HepG2 (cell line): ENCODE data around the gene MARCO. TPM values are rescaled to one million over a fixed set of nuclear protein-coding genes. Genes with fewer than 3 reads are reported as not detected.

Experiments
- ATAC-seq: fragments of 200-7000 bp; cut with Tn5 transposase; 3 replicates; pipeline ENCODE4 v1.9.1; 2020; ENCODE audit warnings: mild to moderate bottlenecking, moderate library complexity
- BruUV-seq: library from RNA; stranded (reverse); fragments of 400-500 nt; replicated peaks from 2 replicates; lab custom pipeline; 2021; lab: Mats Ljungman, UMichigan
- CTCF ChIA-PET: fragments of 300-600 bp; formaldehyde crosslinking; extraction: SDS; loops from one replicate; lab custom pipeline; 2021; ENCODE audit warnings: low total read pairs, inconsistent platforms, low intra/inter-chr PET ratio; lab: Yijun Ruan, JAX
- POLR2A ChIA-PET: fragments of 350-600 bp; sonication (Branson Sonifier 250); formaldehyde crosslinking; loops from one replicate; lab custom pipeline; 2020; ENCODE audit warnings: antibody characterized with exemption, inconsistent platforms; lab: Yijun Ruan, JAX
- DNase-seq: peaks from one replicate; pipeline ENCODE4 v3.0.0-alpha.2; 2015; ENCODE audit warnings: low spot score
- FAIRE-seq: peaks from 3 replicates; lab custom pipeline; 2011; peaks lifted over from hg19 to GRCh38; lab: Jason Lieb, UNC
- H2AFZ ChIP-seq: one replicate; pipeline ENCODE4 v1.6.1; 2011; ENCODE audit warnings: low read length, inconsistent platforms
- H3K27ac ChIP-seq: fragments of 300-600 bp; 3 replicates; pipeline ENCODE4 v1.8.0; 2011; ENCODE audit warnings: mixed run types, mild to moderate bottlenecking, mixed read lengths, low read length, inconsistent platforms; ENCODE audit not compliant: insufficient read depth; ENCODE audit errors: extremely low read length
- H3K27me3 ChIP-seq, 2 experiments: fragments of 200-600 bp in 1 of 2; 2 replicates in 1 of 2; 3 replicates in 1 of 2; pipeline versions ENCODE4 v1.6.0 to v1.8.0; 2011; ENCODE audit warnings: low read length in 2 of 2, mild to moderate bottlenecking in 2 of 2, moderate library complexity in 2 of 2, inconsistent platforms in 1 of 2; ENCODE audit not compliant: insufficient read depth in 2 of 2, control insufficient read depth in 1 of 2
- H3K36me3 ChIP-seq, 2 experiments: fragments of 200-600 bp in 1 of 2; replicated peaks in 1 of 2; 2 replicates in 1 of 2; 3 replicates in 1 of 2; pipeline versions ENCODE4 v1.5.1 to v1.8.0; 2011; ENCODE audit warnings: low read length in 2 of 2, inconsistent platforms in 1 of 2; ENCODE audit not compliant: insufficient read depth in 2 of 2, control insufficient read depth in 1 of 2
- H3K4me1 ChIP-seq: 2 replicates; pipeline ENCODE4 v1.5.1; 2012; ENCODE audit warnings: low read length, inconsistent platforms; ENCODE audit not compliant: insufficient read depth
- H3K4me2 ChIP-seq: 2 replicates; pipeline ENCODE4 v1.6.0; 2011; ENCODE audit warnings: low read depth, low read length, inconsistent platforms
- H3K4me3 ChIP-seq, 3 experiments: fragments of 200-600 bp in 1 of 3; sonication (generic), shearing (Covaris generic) in 1 of 3; replicated peaks in 1 of 3; 2 replicates each; pipeline ENCODE4 v1.5.1; 2011 to 2016; ENCODE audit warnings: low read length in 3 of 3, inconsistent platforms in 2 of 3, low read depth in 2 of 3, mild to moderate bottlenecking in 2 of 3, control low read depth in 1 of 3, mixed read lengths in 1 of 3; ENCODE audit not compliant: insufficient read depth in 1 of 3
- H3K79me2 ChIP-seq: one replicate; pipeline ENCODE4 v1.6.1; 2011; ENCODE audit warnings: low read length, inconsistent platforms; ENCODE audit not compliant: insufficient read depth
- H3K9ac ChIP-seq: 2 replicates; pipeline ENCODE4 v1.6.0; 2011; ENCODE audit warnings: mild to moderate bottlenecking, low read depth, low read length, inconsistent platforms; ENCODE audit not compliant: insufficient read depth
- H3K9me3 ChIP-seq: 2 replicates; pipeline ENCODE4 v1.5.1; 2012; ENCODE audit warnings: mild to moderate bottlenecking, low read length
- H4K20me1 ChIP-seq: 2 replicates; pipeline ENCODE4 v1.6.0; 2011; ENCODE audit warnings: inconsistent platforms, mild to moderate bottlenecking, low read length, moderate library complexity; ENCODE audit not compliant: insufficient read depth
- ATRX ChIP-seq: sonication (generic); formaldehyde crosslinking; IDR thresholded peaks from 2 replicates; pipeline ENCODE4 v1.4.0; 2020; ENCODE audit warnings: missing genetic modification reagents, borderline replicate concordance
- IRF1 ChIP-seq: sonication (generic); formaldehyde crosslinking; IDR thresholded peaks from 2 replicates; pipeline ENCODE4 v1.4.0; 2020; ENCODE audit warnings: low read depth, mild to moderate bottlenecking, missing genetic modification reagents
- TARDBP ChIP-seq: sonication (generic); formaldehyde crosslinking; IDR thresholded peaks from 2 replicates; pipeline ENCODE4 v1.8.0; 2022; ENCODE audit warnings: mild to moderate bottlenecking, missing genetic modification reagents
- ZBTB1 ChIP-seq: sonication (generic); formaldehyde crosslinking; IDR thresholded peaks from 2 replicates; pipeline ENCODE4 v1.4.0; 2020; ENCODE audit warnings: missing genetic modification reagents, borderline replicate concordance
- WGBS: methylation state at CpG from one replicate; pipeline ENCODE4 v1.1.6; 2017; ENCODE audit warnings: low lambda C conversion rate; 5-methylcytosine and 5-hydroxymethylcytosine counted together
- in situ Hi-C: cut with HindIII; loops from 2 replicates; pipeline ENCODE4 v1.10.0; 2017; ENCODE audit warnings: low pct_unique_long_range_greater_than_20kb; ENCODE audit not compliant: extremely low pct_ligation_motif_present
- intact Hi-C: fragments of 100-400 bp; cut with micrococcal nuclease; formaldehyde crosslinking; loops from one replicate; pipeline ENCODE4 v1.10.0; 2022; ENCODE audit not compliant: unreplicated experiment
- polyA plus RNA-seq, 8 experiments: library from polyadenylated mRNA; depleted of rRNA in 3 of 8; stranded (reverse) in 7 of 8; unstranded in 1 of 8; fragments of >200 nt; fragmentation: Illumina TruSeq in 4 of 8; extraction: Trizol in 4 of 8; gene quantifications; 2 replicates each; pipeline versions ENCODE4 v1.2.1 to v1.2.3, GENCODE V29; 2011 to 2016; ENCODE audit warnings: low read depth in 4 of 8, missing spikeins in 1 of 8, mixed read lengths in 1 of 8; ENCODE audit not compliant: insufficient read depth in 1 of 8
- total RNA-seq, 5 experiments: library from RNA; depleted of rRNA; stranded (reverse); fragments of >200 nt; fragmentation: Illumina TruSeq; extraction: Trizol; gene quantifications; 2 replicates each; pipeline ENCODE4 v1.2.3, GENCODE V29; 2016; ENCODE audit warnings: low read depth in 1 of 5
- TF ChIP-seq, protein P1 (sequence below): sonication (generic); formaldehyde crosslinking; IDR thresholded peaks from 2 replicates; pipeline ENCODE4 v1.4.0; 2020; ENCODE audit warnings: missing genetic modification reagents, borderline replicate concordance

MARCO gene
- total and polyA plus RNA-seq, 2 of the 13 experiments (the other 11 are each of a cell fraction or from before 2014, with no cell fraction given) = not detected

DNA sequence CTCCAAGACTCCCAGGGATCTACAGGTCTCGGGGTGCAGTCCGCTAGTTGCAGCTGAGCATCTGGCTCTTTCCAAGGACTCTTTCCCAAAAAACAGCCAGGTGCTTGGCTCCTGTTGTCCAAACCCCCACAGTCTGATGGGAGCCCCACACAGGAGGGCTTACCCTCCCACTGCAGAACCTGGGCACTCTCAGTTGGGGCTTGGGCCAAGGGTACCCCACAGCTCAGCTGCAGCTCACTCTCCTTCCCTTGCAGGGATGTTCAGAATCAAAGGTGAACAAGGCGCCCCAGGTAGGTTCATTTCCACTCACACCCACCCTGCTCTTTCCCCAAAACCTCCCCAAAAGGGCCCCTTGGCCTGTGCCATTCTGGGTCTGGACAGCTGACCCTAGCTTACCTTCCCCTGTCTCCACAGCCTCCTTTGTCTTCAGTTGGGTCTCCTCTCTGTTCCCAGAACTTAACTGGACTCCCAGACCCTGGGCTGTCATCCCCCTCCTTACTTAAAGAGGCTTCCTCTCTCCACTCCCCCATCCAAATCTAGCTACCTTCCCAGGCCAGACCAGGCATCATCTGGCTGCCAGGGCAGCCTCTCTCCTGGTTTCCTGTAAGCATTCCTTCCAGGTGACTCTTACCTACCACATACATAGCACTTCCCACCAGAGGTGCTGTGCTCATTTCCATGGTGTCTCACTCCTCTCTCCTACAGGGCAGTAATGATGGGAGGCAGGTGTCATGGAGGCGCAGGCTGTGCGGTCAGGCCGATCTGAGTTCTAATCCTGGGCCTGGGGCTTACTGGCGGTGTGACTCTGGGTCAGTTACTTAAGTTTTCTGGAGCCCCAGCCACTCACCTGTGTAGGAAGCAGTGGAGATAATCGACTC is 29.5 kb downstream of the MARCO start:
- intact Hi-C loops = no loop called here
- DNase-seq (no peak), FAIRE-seq (no peak), ATAC-seq (peak; percentile 16; the same call in 2 of the 3 replicates)
- no peaks in the 10 kb centered on the region for H3K79me2 ChIP-seq
- no peaks in the 10 kb centered on the region for H3K4me1 ChIP-seq
- TF ChIP-seq ZBTB1 (CRISPR knock-in tag) (no peak), ATRX (CRISPR knock-in tag) (no peak), TARDBP (CRISPR knock-in tag) (no peak), IRF1 (CRISPR knock-in tag) (no peak)
- TF ChIP-seq, protein P1, sequence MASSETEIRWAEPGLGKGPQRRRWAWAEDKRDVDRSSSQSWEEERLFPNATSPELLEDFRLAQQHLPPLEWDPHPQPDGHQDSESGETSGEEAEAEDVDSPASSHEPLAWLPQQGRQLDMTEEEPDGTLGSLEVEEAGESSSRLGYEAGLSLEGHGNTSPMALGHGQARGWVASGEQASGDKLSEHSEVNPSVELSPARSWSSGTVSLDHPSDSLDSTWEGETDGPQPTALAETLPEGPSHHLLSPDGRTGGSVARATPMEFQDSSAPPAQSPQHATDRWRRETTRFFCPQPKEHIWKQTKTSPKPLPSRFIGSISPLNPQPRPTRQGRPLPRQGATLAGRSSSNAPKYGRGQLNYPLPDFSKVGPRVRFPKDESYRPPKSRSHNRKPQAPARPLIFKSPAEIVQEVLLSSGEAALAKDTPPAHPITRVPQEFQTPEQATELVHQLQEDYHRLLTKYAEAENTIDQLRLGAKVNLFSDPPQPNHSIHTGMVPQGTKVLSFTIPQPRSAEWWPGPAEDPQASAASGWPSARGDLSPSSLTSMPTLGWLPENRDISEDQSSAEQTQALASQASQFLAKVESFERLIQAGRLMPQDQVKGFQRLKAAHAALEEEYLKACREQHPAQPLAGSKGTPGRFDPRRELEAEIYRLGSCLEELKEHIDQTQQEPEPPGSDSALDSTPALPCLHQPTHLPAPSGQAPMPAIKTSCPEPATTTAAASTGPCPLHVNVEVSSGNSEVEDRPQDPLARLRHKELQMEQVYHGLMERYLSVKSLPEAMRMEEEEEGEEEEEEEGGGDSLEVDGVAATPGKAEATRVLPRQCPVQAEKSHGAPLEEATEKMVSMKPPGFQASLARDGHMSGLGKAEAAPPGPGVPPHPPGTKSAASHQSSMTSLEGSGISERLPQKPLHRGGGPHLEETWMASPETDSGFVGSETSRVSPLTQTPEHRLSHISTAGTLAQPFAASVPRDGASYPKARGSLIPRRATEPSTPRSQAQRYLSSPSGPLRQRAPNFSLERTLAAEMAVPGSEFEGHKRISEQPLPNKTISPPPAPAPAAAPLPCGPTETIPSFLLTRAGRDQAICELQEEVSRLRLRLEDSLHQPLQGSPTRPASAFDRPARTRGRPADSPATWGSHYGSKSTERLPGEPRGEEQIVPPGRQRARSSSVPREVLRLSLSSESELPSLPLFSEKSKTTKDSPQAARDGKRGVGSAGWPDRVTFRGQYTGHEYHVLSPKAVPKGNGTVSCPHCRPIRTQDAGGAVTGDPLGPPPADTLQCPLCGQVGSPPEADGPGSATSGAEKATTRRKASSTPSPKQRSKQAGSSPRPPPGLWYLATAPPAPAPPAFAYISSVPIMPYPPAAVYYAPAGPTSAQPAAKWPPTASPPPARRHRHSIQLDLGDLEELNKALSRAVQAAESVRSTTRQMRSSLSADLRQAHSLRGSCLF (CRISPR knock-in tag) = no peak
- no peak overlapping the region for H3K27ac ChIP-seq
- WGBS = 11% methylated on average over 8 of the region's 8 CpGs
- no peak overlapping the region for H3K9ac ChIP-seq
- no peaks in the 10 kb centered on the region for H4K20me1 ChIP-seq
- peaks cover 0 to 20% of the 10 kb centered on the region in 2 experiments; a peak in 2 of 5 replicates for H3K27me3 ChIP-seq
- POLR2A ChIA-PET = no interaction called here
- H2AFZ ChIP-seq = no peak overlapping the region
- H3K9me3 ChIP-seq = no peaks in the 10 kb centered on the region
- no TSS peak for BruUV-seq
- H3K4me2 ChIP-seq = no peak overlapping the region
- no peaks in the 10 kb centered on the region for H3K36me3 ChIP-seq
- CTCF ChIA-PET = no interaction called here
- in situ Hi-C loops = no loop called here
- H3K4me3 ChIP-seq = no peak overlapping the region
